Spleen (tissue), 11 donors: Measurements from ENCODE around the gene TMEM212. TPM values are rescaled to one million over a fixed set of nuclear protein-coding genes. Genes with fewer than 3 reads are reported as not detected.

Experiments used
- DNase-seq: peaks from one replicate; pipeline ENCODE4 v3.0.0-alpha.2; 2020
- H3K27ac ChIP-seq, 8 donors: fragments of 200-600 bp; sonication (generic) in 7 of 8; 1 replicate in 4 of 8; 2 replicates in 4 of 8; pipeline versions ENCODE4 v1.5.0 to v1.8.0; 2016 to 2021; ENCODE audit warnings: inconsistent platforms in 4 of 8, mild to moderate bottlenecking in 4 of 8, moderate library complexity in 1 of 8
- H3K27me3 ChIP-seq, 7 donors: fragments of 200-600 bp; sonication (generic) in 6 of 7; replicated peaks in 1 of 7; 1 replicate in 4 of 7; 2 replicates in 3 of 7; pipeline versions ENCODE4 v1.5.0 to v1.8.0; 2016 to 2021; ENCODE audit warnings: inconsistent platforms in 3 of 7, mild to moderate bottlenecking in 1 of 7
- H3K36me3 ChIP-seq, 6 donors: fragments of 200-600 bp; sonication (generic) in 5 of 6; 1 replicate in 4 of 6; 2 replicates in 2 of 6; pipeline versions ENCODE4 v1.5.0 to v1.8.0; 2016 to 2021; ENCODE audit warnings: inconsistent platforms in 2 of 6
- H3K4me1 ChIP-seq, 6 donors: fragments of 200-600 bp; sonication (generic) in 5 of 6; 1 replicate in 3 of 6; 2 replicates in 3 of 6; pipeline versions ENCODE4 v1.5.0 to v1.8.0; 2016 to 2021; ENCODE audit warnings: inconsistent platforms in 3 of 6
- H3K4me3 ChIP-seq, 8 donors: fragments of 200-600 bp; sonication (generic) in 7 of 8; 1 replicate in 4 of 8; 2 replicates in 4 of 8; pipeline versions ENCODE4 v1.5.0 to v1.8.0; 2016 to 2021; ENCODE audit warnings: inconsistent platforms in 4 of 8, mild to moderate bottlenecking in 4 of 8, moderate library complexity in 2 of 8
- H3K9me3 ChIP-seq, 8 donors: fragments of 200-600 bp; sonication (generic) in 7 of 8; 1 replicate in 4 of 8; 2 replicates in 4 of 8; pipeline versions ENCODE4 v1.5.0 to v1.8.0; 2016 to 2021; ENCODE audit warnings: inconsistent platforms in 4 of 8
- POLR2A ChIP-seq, 3 donors: fragments of 450-650 bp; IDR thresholded peaks; one replicate each; pipeline ENCODE4 v1.5.1; 2017; ENCODE audit warnings: antibody characterized with exemption in 3 of 3, mild to moderate bottlenecking in 1 of 3
- POLR2AphosphoS5 ChIP-seq, 3 donors: sonication (generic); formaldehyde crosslinking; IDR thresholded peaks; one replicate each; pipeline ENCODE4 v1.5.1; 2017; ENCODE audit warnings: antibody characterized with exemption in 3 of 3
- WGBS, 5 donors: extraction: QIAGEN DNeasy Blood & Tissue Kit in 3 of 5; methylation state at CpG; one replicate each; pipeline versions ENCODE4 v1.1.5 to v1.1.7; 2013 to 2018; 5-methylcytosine and 5-hydroxymethylcytosine counted together
- intact Hi-C: fragments of 100-400 bp; cut with DNase I; formaldehyde crosslinking; loops from one replicate; pipeline ENCODE4 v1.15.0; 2023; ENCODE audit warnings: low total_unique reads
- polyA plus RNA-seq, 3 donors: library from polyadenylated mRNA; stranded (reverse); fragments of 200-250 nt; gene quantifications; one replicate each; pipeline ENCODE4 v1.2.1, GENCODE V29; 2013
- total RNA-seq, 7 donors: library from RNA; depleted of rRNA in 3 of 7; stranded (reverse); fragments of >200 nt in 3 of 7; fragmentation: NEBNext Ultra II Directional in 4 of 7; extraction: Animal tissue kit (Norgen Biotek cat#: 25700) in 4 of 7; gene quantifications; one replicate each; pipeline versions ENCODE4 v1.1.0 to v1.2.1, GENCODE V29; 2016 to 2021
- TF ChIP-seq, protein P1 (sequence below), 11 experiments: fragments of 200-600 bp in 7 of 11; fragments of 450-650 bp in 4 of 11; sonication (generic) in 4 of 11; IDR thresholded peaks in 8 of 11; conservative IDR thresholded peaks in 3 of 11; 1 replicate in 7 of 11; 2 replicates in 4 of 11; pipeline versions ENCODE4 v1.4.0 to v1.8.0; 2016 to 2021; ENCODE audit warnings: antibody characterized with exemption in 11 of 11, inconsistent platforms in 4 of 11, mild to moderate bottlenecking in 1 of 11
- donor health status: healthy with polysubstance abuse.
- donor health status: DM: no; HTN: no; CAD: no; lungs with moderate emphysema.
- donor health status: DM: no; HTN: no; CAD: no.
- donor health status: Bipolar disorder and iron deficiency.
- donor health status: healthy.
- donor health status: DM: no; HTN: no; CAD: no.
- donor health status: DM: yes; HTN: yes; CAD: no.

Gene TMEM212
- total and polyA plus RNA-seq, 10 donors, result not detected

GRCh38 chr3:171860830-171861535, 17.8 kb downstream of the TMEM212 start:
- Histone ChIP-seq H3K4me1 (no peaks in the 10 kb centered on the region), H3K4me3 (no peak overlapping the region), H3K27me3 (no peaks in the 10 kb centered on the region), H3K36me3 (no peaks in the 10 kb centered on the region), H3K27ac (peak overlapping the region in 4 of 8 donors; percentile 1 to 26 (median 5)), H3K9me3 (peaks cover 0 to 6% (median under 1%) of the 10 kb centered on the region in 8 donors)
- DNase-seq, result no peak
- WGBS, 5 donors, result 26 to 42% (median 28%) methylated on average over 6 of the region's 6 CpGs
- intact Hi-C loops, result no loop called here
- TF ChIP-seq, protein P1, sequence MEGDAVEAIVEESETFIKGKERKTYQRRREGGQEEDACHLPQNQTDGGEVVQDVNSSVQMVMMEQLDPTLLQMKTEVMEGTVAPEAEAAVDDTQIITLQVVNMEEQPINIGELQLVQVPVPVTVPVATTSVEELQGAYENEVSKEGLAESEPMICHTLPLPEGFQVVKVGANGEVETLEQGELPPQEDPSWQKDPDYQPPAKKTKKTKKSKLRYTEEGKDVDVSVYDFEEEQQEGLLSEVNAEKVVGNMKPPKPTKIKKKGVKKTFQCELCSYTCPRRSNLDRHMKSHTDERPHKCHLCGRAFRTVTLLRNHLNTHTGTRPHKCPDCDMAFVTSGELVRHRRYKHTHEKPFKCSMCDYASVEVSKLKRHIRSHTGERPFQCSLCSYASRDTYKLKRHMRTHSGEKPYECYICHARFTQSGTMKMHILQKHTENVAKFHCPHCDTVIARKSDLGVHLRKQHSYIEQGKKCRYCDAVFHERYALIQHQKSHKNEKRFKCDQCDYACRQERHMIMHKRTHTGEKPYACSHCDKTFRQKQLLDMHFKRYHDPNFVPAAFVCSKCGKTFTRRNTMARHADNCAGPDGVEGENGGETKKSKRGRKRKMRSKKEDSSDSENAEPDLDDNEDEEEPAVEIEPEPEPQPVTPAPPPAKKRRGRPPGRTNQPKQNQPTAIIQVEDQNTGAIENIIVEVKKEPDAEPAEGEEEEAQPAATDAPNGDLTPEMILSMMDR (IDR thresholded peaks at IDR 0.05 in 8 of 11, conservative IDR thresholded peaks at IDR 0.05 in 3 of 11), result no peak
- TF ChIP-seq POLR2AphosphoS5 (IDR thresholded peaks at IDR 0.05), result no peak
- TF ChIP-seq POLR2A (IDR thresholded peaks at IDR 0.05), result no peak

- H3K9me3 ChIP-seq, result peaks cover 0 to 6% (median 0%) of the 10 kb centered on the region in 8 donors
- no peaks in the 10 kb centered on the region for H3K4me1 ChIP-seq
- TF ChIP-seq, protein P1 (IDR thresholded peaks at IDR 0.05 in 8 of 11, conservative IDR thresholded peaks at IDR 0.05 in 3 of 11), result no peak
- TF ChIP-seq POLR2AphosphoS5 (IDR thresholded peaks at IDR 0.05), result no peak
- TF ChIP-seq POLR2A (IDR thresholded peaks at IDR 0.05), result no peak
- no peaks in the 10 kb centered on the region for H3K36me3 ChIP-seq
- no peaks in the 10 kb centered on the region for H3K27me3 ChIP-seq
- intact Hi-C loops, result no loop called here
- no peak overlapping the region for H3K4me3 ChIP-seq
- 87 to 97% (median 93%) methylated on average over 2 of the region's 2 CpGs for WGBS, 5 donors
- no peak overlapping the region for H3K27ac ChIP-seq
- no peak for DNase-seq
Observed at GRCh38 chr3:171862392-171862791, 19.2 kb downstream of the TMEM212 start.

- no peak for DNase-seq
- no peaks in the 10 kb centered on the region for H3K27me3 ChIP-seq
- 63 to 76% (median 71%) methylated on average over 11 of the region's 11 CpGs for WGBS, 5 donors
- no peak for TF ChIP-seq POLR2A (IDR thresholded peaks at IDR 0.05)
- TF ChIP-seq, protein P1 (IDR thresholded peaks at IDR 0.05 in 8 of 11, conservative IDR thresholded peaks at IDR 0.05 in 3 of 11), result no peak
- TF ChIP-seq POLR2AphosphoS5 (IDR thresholded peaks at IDR 0.05), result no peak
- no peaks in the 10 kb centered on the region for H3K4me1 ChIP-seq
- peak overlapping the region in 1 of 8 donors; percentile 47 for H3K27ac ChIP-seq
- intact Hi-C loops, result no loop called here
- H3K4me3 ChIP-seq, result no peak overlapping the region
- no peaks in the 10 kb centered on the region for H3K36me3 ChIP-seq
- H3K9me3 ChIP-seq, result peaks cover 0 to 6% (median 0%) of the 10 kb centered on the region in 8 donors
Observed at GRCh38 chr3:171862993-171863521, 19.9 kb downstream of the TMEM212 start.

DNA sequence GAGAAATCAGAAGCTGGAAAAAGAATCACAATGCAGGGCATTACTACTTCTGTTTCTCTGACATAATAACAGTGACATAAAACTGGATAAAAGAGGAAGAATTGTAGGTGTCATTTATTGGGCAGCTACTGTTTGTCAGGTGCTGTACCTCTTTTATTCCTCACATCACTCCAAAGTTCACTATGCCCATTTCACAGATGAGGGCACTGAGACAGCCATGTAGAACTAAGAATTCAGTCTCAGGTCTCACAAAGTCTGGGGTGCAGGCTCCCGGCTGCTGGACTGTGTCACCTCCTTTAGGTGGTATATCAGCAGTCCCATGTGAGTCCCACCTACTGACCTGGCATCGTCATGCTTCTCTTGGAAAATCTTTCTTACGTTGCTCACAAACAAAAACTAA, 20.8 kb downstream of the TMEM212 start:
- no peak for DNase-seq
- H3K4me1 ChIP-seq, result no peaks in the 10 kb centered on the region
- intact Hi-C loops, result no loop called here
- peaks cover 0 to 1% (median 0%) of the 10 kb centered on the region in 8 donors for H3K9me3 ChIP-seq
- H3K4me3 ChIP-seq, result no peak overlapping the region
- no peaks in the 10 kb centered on the region for H3K27me3 ChIP-seq
- no peak overlapping the region for H3K27ac ChIP-seq
- H3K36me3 ChIP-seq, result no peaks in the 10 kb centered on the region
- 83 to 96% (median 90%) methylated on average over 3 of the region's 3 CpGs for WGBS, 5 donors
- TF ChIP-seq, protein P1 (IDR thresholded peaks at IDR 0.05 in 8 of 11, conservative IDR thresholded peaks at IDR 0.05 in 3 of 11), result no peak
- no peak for TF ChIP-seq POLR2AphosphoS5 (IDR thresholded peaks at IDR 0.05)
- TF ChIP-seq POLR2A (IDR thresholded peaks at IDR 0.05), result no peak
